Measurements from ENCODE around the gene FGD1.
"Not testable (repeated sequence)": the region's sequence is repeated elsewhere in the genome, so short reads cannot be mapped to it uniquely, and the experiment has no call there.

FGD1 gene

DNA sequence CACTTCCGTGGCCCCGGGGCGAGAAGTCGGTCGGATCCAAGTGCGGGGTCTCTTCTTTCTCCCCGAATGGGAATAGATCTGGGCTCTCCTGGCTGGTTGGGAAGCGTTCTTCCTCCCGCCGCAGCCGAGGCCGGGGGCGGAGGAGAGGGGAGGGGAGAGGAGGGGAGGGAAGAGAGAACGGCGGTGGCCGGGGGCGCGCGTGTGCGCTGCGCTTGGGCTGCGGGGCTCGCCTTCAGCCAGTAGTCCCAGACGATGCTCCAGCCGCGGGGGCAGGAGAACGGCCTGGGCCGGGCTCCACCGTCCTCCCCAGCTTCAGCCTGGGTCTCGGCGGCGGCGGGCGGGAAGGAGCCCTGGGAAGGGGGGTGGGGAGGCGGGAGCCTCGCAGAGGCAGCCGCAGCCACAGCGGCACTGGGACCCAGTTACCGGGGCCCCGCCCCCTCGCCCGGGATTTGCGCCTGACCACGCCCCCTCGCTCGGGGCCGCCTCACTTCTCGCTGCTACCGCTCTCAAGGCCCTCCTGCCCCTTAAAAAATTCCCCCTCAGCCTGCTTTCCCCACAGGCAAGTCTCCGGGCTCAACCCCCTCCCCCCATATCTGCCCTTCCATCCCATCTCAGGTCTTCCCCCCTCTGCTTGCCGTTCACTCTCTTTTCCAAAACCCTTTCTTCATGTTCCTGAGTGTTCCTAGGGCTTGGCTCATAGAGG lies at the start of gene FGD1:
Gene FGD1 (minus strand): TSS at position 421 of the 703 bp plus-strand sequence. CDS start 802 bp downstream, outside the sequence.
- peak; percentile 60 for DNase-seq

DNA sequence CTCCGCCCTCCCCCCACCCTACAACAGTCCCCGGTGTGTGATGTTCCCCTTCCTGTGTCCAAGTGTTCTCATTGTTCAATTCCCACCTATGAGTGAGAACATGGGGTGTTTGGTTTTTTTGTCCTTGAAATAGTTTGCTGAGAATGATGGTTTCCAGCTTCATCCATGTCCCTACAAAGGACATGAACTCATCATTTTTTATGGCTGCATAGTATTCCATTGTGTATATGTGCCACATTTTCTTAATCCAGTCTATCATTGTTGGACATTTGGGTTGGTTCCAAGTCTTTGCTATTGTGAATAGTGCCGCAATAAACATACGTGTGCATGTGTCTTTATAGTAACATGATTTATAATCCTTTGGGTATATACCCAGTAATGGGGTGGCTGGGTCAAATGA lies 46.2 kb upstream of the FGD1 start:
- not testable (repeated sequence) for DNase-seq

DNA sequence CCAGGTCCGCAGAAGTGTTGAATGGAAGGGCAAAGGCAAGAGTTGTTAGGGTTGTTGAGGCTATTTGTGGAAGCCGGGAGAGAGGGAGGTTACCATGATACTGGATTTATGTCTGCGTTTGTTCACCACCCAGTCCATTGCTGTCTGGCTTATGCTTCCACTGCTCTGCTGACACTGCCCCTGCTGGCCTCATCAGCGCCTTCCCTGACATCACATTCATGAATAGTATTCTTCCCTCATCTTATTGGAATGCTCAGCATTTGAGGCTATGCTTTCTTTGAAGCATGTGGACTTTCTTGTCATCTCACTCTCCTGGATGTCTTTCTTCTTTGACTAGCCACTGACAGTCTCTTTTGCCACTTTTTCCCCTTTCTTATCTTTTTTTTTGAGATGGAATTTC lies 44.3 kb upstream of the FGD1 start:
- DNase-seq = no peak

DNA sequence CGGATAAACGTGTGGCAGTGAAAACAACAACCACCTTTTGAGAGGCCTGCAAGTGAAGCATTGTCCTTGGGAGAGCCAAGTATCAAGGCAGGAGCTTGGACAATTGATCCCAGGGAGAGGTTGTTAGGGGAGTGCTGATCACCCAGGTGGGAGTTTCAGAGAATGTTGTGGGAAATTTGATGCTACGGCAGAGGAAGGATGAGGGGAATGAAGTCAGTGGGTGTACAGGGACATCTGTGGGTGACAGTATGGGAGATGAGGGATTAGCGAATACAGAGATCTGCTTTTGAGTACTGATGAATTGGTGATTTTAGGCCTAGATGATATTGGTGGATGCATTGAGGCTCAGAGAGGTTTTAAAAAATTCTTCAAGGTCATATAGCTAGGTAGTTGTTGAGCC lies 38.2 kb upstream of the FGD1 start:
- DNase-seq = no peak

DNA sequence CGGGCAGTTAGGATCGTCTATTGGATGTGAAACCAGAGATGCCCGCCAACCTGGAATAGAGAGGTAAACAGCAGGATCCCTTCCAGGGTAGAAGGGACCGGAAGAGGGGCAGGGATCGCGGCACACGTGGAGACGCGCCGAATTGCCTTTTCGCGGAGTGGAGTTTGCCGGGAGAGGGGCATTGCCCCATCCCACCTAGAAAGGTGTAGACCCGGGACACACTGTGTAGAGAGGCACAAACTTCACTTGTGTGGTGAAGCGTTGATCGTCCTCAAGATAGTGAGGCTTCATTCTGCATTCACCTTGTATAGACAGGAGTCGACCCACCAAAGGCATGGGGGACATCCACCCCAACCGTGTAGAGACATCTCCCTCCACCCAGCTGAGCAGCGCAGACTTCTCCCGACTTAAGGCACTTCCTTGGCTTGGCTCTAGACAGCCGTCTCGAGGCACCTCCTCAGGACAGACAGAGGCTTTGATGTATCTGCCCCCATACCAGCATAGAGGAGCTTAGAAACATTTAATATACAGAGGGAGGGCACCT lies 34.4 kb upstream of the FGD1 start:
- DNase-seq = no peak

DNA sequence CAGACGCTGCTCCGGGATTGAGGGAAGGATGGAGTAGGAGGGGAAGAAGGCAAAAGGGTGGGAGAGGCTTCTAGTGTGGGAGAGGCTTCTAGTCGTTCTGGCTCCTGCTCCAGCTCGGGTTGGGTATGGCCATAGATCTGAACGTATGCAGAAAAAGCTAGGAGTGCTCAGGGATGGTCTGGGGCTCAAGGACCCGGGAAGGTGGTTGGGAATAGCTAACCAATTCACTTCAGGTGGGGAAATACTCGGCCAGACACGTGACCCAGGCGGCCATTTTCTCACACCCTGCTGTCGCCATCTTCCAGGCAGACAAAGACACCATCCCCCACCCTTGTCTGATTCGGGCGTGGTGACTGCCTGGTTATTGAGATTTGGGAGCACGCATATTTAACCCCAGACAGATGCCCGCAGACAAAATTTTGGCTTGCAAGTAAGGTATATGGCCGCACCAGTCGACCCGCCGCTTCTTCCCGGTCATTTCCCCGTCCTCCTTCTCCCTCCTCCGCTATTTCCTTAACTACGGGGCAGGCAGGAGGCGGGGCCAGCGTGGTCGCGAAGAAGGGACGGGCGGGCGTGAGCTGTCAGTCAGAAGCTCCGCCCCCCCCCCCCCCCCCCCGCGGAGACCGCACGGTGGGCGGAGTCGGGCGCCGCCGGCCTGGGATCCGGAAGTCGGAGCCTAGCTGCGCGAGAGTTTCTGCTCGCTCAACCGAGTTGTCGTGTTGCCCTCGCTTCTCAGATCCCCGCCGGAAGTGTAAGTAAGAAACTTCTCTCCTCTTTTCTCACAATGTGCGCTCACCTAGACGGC lies 33.7 kb upstream of the FGD1 start, which contains the start of gene GNL3L:
Gene GNL3L (plus strand): TSS at position 668 of the 805 bp plus-strand sequence. CDS start 2,348 bp downstream, outside the sequence.
- DNase-seq = peak; percentile 91

DNA sequence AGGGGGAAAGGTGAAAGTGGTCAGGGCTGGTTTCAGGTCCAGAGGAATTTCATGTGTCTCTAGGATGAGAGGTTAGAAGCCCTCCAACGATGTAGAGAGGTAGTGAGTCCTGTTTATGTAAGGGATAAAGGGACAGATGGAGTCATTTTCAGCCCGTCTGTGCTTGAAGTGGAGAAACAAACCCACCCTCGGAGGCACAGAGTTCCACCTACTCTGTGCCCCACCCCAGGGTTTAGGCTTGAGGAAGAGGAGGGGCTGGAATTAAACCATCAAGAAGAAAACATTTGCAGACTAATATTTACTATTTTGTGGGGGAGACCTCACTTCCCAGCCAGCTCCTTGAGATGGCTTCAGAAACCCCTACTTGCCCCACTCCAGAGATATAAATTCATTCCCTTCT lies 33.1 kb upstream of the FGD1 start:
- no peak for DNase-seq

DNA sequence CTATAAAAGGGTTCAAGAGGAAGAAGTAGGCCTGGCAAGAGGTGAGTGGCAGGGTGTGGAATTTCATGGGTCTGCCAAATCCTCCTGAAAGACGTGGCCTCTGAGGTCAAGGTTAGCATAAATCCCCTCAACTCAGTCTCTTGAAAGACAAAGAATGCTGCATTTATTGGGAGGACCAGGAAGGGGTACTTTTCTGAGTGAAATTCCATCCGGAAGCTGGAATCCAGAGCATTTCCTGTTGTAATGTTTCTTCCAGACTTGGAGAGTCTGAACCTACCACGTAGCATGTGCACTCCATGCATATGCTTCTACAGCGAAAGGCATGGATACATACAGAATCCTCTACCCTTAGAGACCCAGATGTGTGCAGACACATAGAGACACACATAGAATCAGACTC lies 13.4 kb upstream of the FGD1 start:
- DNase-seq = no peak

DNA sequence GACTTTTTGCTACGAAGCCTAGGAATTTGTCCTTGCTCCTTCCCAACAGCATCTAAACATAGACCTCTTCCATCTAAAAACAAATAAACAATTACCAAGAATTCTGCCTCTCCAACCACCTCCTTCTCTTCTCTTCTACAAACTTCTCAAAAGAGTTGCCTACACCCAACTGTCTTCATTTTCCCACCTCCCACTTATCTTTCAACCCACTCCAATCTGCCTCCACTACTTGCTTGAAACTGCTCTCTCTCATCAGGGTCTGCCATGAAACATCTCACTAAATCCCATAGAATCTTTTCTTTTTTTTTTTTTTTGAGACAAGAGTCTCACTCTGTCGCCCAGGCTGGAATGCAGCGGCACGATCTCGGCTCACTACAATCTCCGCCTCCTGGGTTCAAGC lies 902 bp upstream of the FGD1 start:
- no peak for DNase-seq

DNA sequence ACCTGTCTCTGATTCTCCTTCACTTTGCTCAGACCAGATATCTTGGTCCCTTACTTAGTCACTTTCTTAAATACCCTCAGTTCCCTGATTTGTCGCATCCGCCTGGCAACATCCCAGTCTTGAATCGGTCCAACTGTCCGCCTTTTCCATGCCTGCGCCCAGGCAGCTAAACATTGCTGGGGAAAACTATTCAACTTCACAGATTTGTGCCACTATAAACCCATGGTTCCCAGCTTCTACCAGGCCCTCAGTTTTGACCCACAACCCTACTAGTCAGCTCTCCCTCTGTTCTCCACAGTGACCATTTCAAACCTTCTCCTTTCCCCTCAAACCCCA lies 451 bp upstream of the FGD1 start:
- no peak for DNase-seq

DNA sequence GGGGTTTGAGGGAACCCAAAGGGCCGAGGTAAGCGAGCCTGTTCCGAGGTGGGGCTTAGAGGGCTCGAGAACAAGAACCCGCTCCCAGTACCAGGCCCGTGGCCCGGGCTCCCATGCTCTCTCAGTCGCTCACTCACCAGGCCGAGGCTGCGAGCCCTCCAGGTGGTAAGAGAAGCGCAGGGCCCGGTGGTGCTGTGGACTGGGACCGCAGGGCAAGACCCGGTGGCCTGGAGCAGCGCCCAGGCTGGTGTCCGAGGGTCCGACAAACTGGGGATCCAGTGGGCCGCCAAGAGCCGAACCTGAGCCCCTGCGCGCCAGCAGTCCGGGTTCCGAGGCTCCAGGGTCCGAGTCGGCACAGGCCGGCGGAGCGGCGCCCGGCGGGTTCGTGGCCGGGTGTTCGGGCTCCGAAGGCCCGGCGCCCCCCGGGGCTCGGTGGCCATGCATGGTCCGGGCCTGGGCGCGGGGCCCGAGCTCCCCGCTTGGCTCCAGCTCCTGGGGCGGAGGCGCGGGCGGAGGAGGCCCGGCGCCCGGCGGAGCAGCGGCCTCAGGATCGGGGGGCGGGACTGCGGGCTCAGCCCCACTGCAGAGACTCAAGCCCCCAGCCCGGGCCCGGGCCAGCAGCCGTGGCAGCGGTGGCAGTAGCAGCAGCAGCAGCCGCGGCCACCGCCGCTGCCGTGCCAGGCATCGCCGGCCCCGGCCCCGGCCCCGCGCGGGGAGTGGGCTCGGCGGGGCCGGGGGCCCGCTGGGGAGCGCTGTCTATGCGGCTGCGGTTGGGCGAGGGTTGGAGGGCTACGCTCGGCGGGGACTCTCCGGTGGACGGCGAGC lies 833 bp downstream of the FGD1 start:
- no peak for DNase-seq

DNA sequence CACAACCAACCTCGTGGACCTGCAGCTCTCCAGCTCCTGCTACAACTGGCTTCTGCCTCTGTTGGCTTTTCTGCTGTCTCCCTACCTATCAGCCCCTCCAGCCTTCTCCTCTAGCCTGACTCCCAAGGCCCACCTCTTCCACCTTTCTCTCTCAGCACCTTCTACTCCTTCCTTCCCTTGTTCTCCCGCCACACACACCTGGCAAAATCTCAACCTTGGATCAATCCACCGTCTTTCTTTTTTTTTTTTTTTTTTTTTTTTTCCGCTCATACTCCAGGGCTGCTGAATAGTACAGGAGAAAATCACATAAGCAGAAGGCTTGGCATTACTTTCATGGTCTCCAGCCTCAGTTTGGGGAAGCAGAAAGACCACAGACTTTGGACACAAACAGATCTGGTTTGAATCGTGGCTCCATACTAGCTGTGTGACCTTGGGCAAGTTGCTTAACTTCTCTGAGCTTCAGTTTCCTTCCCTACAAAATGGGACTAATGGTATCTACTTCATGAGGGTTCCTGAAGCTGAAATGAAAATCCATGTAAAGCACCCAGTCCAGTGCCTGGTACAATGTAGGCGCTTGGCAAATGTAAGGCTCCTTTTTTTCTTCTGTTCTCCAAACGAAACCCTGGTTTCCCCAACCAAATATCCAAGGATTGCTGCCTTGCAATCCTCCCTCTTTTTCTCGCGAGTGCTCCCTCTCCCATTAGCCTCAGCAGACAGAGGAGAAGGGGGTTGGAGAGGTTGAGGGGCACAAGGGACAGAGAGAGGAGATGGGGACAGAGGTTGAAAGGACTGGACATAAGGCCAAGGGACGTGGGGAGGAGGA lies 1.7 kb downstream of the FGD1 start:
- no peak for DNase-seq

DNA sequence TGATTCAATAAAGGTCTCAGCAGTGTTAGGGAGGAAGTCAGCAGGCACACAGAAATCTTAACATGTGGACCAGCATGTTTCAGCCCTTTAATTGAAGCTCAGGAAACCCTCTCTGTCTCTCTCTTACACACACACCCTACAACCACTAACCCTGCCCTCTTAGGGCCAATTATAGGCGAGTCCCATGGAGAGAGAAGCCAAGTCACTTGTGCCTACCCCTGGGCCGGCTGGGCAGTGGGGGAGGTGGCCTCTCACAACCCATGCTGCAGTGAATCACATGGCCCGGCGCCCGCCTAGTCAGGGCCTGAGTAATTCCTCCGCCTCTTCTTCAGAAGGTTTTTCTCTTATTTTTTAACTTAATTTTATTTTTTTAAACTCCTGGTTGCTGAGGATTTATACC lies 3.7 kb downstream of the FGD1 start:
- DNase-seq = peak; percentile 41

DNA sequence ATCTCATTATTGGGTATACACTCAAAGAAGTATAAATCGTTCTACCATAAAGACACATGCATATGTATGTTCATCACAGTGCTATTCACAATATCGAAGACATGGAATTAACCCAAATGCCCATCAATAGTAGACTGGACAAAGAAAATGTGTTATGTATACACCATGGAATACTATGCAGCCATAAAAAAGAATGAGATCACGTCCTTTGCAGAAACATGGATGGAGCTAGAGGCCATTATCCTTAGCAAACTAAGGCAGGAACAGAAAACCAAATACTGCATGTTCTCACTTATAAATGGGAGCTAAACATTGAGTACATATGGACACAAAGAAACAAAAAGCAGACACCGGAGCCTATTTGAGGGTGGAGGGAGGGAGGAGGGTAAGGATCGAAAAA lies 6.2 kb downstream of the FGD1 start:
- DNase-seq = not testable (repeated sequence)

DNA sequence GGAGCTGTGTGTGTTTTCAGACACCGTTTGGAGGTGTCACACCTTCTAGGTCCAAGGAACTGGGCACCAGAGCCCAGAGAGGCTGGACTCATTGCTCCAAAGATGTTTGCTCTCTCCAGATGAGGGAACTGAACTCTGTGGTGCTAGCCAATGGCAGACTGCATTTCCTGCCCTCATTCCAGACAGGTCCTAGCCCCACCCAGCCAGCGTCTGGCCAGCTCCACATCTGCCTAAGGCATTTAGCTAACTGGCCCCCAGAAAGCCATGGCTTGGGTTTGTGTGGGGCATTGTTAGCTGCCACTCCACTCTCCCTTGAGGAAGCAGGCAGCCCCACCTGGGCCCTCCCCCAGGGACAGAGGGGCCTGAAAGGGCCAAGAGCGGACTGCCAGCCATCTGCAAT lies 11.4 kb downstream of the FGD1 start:
- no peak for DNase-seq

DNA sequence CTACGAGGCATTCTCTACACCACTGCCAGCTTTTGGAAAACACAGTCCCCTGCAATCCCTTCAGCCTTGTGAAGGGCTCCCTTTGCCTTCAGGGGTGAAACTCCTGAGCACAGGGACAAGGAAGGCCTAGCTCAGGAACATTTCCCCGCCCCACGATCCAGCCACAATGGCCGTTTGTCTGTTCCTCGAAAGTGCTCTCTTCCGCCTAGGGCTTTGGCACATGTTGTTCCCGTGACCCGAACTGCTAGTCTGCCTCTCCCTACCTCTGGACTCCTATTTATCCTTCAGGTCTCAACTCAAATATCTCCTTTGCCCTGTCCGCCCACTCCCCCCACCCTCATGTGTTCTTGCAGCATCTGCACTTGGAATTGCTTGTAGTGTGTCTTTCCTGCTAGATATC lies 12.1 kb downstream of the FGD1 start:
- no peak for DNase-seq

DNA sequence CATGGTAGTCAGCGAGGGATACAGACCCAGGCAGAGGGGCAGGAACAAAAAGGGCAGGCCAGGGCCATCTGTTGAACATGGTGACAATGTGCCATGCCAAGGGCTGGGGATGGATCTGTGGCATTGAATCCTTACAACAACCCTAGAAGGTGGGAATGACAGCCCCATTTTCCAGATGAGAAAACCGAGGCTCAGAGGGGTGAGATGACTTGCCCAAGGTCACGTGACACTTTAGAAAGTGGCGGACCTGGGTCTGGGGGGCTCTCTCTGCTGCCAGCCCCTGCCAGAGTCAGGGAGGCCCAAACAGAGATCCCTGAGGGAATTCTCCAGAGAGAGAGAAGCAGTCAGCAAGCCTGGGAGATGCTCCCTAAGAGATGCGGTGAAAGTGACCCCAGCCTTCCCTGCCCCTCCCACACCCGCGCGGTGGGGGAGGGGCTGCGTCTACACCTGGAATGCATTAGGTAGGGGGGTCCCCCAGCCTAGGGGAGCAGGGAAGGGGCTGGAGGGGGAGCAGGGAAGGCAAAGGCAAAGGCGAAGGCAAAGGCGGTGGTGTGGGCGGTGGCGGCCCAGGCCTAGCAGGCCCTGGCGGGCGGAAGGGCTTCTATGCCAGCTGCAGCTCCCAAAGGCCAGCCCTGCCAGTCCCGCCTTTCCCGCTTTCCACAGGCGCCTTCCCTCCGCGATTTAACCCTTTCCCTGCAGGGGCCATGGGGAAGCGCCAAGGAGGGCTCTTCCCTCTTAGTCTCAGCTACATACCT lies 13.0 kb downstream of the FGD1 start:
- DNase-seq = no peak

DNA sequence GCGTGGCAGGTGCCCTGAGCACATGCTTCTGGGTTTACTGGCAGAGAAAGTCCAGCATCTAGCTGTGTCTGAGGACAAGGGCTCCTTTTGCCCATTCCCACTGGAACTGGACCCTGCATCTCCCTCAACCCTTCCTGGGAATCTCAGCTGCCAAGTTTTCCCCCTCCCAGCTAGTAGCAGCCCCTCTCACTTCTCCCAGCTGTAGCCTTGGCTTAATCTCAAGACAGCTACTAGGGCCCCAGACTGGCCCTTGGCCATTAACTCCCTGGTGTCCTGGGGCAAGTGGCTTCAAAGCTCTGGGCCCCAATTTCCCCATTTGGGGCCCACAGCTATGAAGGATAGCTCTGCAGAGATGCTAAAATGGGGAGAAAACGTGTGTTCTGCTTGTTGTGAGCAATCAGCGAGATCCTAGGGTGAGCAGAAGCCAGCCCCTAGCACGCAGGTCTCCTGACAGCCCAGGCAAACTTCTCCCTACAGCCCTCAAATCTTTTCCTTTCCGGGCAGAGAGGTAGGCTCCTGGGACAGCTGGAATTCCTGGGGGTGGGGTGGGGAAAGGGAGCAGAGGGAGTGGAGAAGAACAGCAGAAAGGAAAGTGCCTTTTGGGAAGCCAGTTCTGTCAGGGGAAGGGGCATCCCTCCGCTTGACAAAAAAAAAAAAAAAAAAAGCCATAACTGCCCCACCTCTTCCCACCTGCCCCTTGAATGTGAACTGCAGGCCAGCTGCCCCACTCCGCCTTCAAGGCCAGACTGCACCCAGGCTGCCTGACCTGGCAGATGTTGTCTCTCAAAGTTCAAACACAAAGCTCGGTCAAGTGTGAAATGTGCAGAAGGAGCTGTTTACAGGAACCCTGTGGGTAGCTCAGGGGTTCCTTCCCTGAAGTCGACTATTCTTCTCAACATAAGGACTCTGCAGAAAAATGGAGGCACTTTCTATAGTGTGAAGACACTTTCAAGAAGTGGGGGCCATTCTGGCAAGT lies 16.6 kb downstream of the FGD1 start:
- DNase-seq = no peak

DNA sequence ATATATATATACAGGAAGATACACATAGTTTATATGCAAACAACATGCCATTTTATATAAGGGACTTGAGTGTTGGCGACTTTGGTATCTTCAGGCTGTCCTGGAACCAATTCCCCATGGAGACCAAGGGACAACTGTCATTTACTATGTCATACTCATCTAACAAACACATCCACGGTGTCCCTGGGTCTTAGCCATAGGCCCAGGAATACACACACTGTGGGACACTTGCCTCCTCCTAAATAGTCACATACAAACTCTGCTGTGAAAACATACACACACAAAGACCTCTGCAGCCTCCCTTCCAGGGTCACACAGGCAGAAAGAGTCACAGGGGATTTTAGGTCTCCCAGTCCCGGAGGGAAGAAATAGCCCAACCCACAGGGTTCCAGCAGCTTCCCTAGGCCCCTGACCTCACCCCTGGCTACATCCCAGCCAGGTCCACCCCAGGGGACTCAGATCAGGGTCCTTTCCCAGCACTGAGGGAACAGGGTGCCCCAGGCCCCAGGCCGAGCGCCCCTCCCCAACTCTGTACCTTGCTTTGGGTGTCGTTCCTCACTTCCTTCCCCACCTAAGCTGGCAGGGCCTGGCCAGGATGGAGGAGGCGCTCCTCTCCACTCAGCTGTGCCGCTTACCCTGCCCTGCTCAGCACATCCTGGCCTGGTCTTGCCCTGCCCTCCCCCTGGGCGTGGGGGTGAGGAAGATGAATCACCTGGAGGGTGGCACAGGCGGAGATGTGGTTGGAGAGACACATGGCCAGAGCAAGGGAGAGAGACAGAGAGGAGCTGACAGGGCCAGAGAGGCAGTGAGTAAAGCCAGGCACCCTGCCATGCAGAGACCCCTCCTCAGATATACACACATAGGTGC lies 21.8 kb downstream of the FGD1 start:
- no peak for DNase-seq

Measured in T1000 (cell line).